ENCODE results near the gene TTC7B. TPM values are rescaled to one million over a fixed set of nuclear protein-coding genes. Genes with fewer than 3 reads are reported as not detected.

The TTC7B gene
- total and polyA plus RNA-seq, 9 of the 15 experiments (the other 6 are each of a cell fraction or from before 2014, with no cell fraction given): 2.2 to 77.2 (median 36.7) TPM

- WGBS (ENCODE audit: insufficient coverage, low coverage, missing lambda C conversion rate): 84% methylated on average over 7 of the region's 7 CpGs
- intact Hi-C loops (cut with micrococcal nuclease) (no loop called here), in situ Hi-C loops (cut with MboI) (no loop called here)
- TF ChIP-seq ZNF512 (tag; IDR thresholded peaks at IDR 0.05): no peak
- TF ChIP-seq, protein P1, sequence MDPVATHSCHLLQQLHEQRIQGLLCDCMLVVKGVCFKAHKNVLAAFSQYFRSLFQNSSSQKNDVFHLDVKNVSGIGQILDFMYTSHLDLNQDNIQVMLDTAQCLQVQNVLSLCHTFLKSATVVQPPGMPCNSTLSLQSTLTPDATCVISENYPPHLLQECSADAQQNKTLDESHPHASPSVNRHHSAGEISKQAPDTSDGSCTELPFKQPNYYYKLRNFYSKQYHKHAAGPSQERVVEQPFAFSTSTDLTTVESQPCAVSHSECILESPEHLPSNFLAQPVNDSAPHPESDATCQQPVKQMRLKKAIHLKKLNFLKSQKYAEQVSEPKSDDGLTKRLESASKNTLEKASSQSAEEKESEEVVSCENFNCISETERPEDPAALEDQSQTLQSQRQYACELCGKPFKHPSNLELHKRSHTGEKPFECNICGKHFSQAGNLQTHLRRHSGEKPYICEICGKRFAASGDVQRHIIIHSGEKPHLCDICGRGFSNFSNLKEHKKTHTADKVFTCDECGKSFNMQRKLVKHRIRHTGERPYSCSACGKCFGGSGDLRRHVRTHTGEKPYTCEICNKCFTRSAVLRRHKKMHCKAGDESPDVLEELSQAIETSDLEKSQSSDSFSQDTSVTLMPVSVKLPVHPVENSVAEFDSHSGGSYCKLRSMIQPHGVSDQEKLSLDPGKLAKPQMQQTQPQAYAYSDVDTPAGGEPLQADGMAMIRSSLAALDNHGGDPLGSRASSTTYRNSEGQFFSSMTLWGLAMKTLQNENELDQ (CRISPR knock-in tag; IDR thresholded peaks at IDR 0.05; ENCODE audit: borderline replicate concordance): no peak
- no peak for TF ChIP-seq HNRNPH1 (optimal IDR thresholded peaks at IDR 0.05; ENCODE audit: low read depth, low read length)
- TF ChIP-seq MCM2 (IDR thresholded peaks at IDR 0.05; ENCODE audit: low read depth): no peak
- no peak for TF ChIP-seq JUND (IDR thresholded peaks at IDR 0.05; ENCODE audit: borderline replicate concordance, low read depth, low read length)
- TF ChIP-seq JUND (tag; IDR thresholded peaks at IDR 0.05; ENCODE audit: borderline replicate concordance, low read depth, low read length): no peak
- TF ChIP-seq HOXB6 (CRISPR knock-in tag; IDR thresholded peaks at IDR 0.05; ENCODE audit: borderline replicate concordance): no peak
- no peak for TF ChIP-seq CCNT2 (IDR thresholded peaks at IDR 0.05; ENCODE audit: borderline replicate concordance, extremely low read depth, insufficient read length, low read depth, low read length)
- no peak for TF ChIP-seq HDAC1 (IDR thresholded peaks at IDR 0.05)
- no peak for TF ChIP-seq TGIF2 (CRISPR knock-in tag; IDR thresholded peaks at IDR 0.05)
- no peak for TF ChIP-seq DPF2 (IDR thresholded peaks at IDR 0.05)
- no peak for TF ChIP-seq ZNF655 (CRISPR knock-in tag; IDR thresholded peaks at IDR 0.05)
- no peak for TF ChIP-seq RAD51 (IDR thresholded peaks at IDR 0.05; ENCODE audit: borderline replicate concordance, low read depth)
- no peak for TF ChIP-seq TAL1 (IDR thresholded peaks at IDR 0.05)
- TF ChIP-seq HMGXB4 (CRISPR knock-in tag; IDR thresholded peaks at IDR 0.05): no peak
- no peak for TF ChIP-seq MEIS2 (IDR thresholded peaks at IDR 0.05; ENCODE audit: partially characterized antibody)
- H3K4me1 ChIP-seq (replicated peaks in 1 of 2; ENCODE audit: control insufficient read depth in 2 of 2, insufficient read depth in 2 of 2, low read length in 2 of 2): peaks cover 10 to 15% of the 10 kb centered on the region in 2 experiments; a peak in 3 of 5 replicates
- H3K4me2 ChIP-seq (ENCODE audit: insufficient read depth, low read length): no peak overlapping the region
- no peak overlapping the region for H3K27ac ChIP-seq (ENCODE audit: extremely low read depth, low read depth, low read length)
- H3K79me2 ChIP-seq (ENCODE audit: control insufficient read depth, insufficient read depth, low read length): no peaks in the 10 kb centered on the region
- peaks cover 5% of the 10 kb centered on the region for H3K9me1 ChIP-seq (ENCODE audit: control insufficient read depth, insufficient read depth, low read length)
- H2AFZ ChIP-seq (ENCODE audit: low read depth, low read length): no peak overlapping the region
- H4K20me1 ChIP-seq (replicated peaks; ENCODE audit: control insufficient read depth, insufficient read depth, low read length): no peaks in the 10 kb centered on the region
- no peak overlapping the region for H3K9ac ChIP-seq (ENCODE audit: insufficient read depth in 1 of 2, low read depth in 2 of 2, low read length in 2 of 2)
- ChIA-PET CTCF (ENCODE audit: low intra/inter-chr PET ratio) (no interaction called here), POLR2A (interaction anchor here (0.6 to 0.7 kb wide), 2 partner anchors 21 to 106 kb away, joined by 3 to 4 read pairs; no protein-coding TSS in a partner anchor)
- no peaks in the 10 kb centered on the region for H3K9me3 ChIP-seq (replicated peaks; ENCODE audit: control insufficient read depth, insufficient read depth, low read depth, low read length)
- DNase-seq (ENCODE audit: extremely low read depth in 1 of 4, low spot score in 3 of 4): no peak
- no peak for FAIRE-seq
- no peak for ATAC-seq
- no peaks in the 10 kb centered on the region; the same call in 2 of the 3 replicates for H3K36me3 ChIP-seq (ENCODE audit: control insufficient read depth, insufficient read depth, low read length)
- no peaks in the 10 kb centered on the region for H3K27me3 ChIP-seq (ENCODE audit: control insufficient read depth in 2 of 2, insufficient read depth in 2 of 2, low read length in 2 of 2)
- BruUV-seq (replicated peaks): no TSS peak
- no peak overlapping the region for H3K4me3 ChIP-seq
Measured at GRCh38 chr14:90626550-90626949, 189.7 kb downstream of the TTC7B start.

Measured in K562 (cell line).